ENCODE results near the gene RITA1.
"Not testable (repeated sequence)": the region's sequence is repeated elsewhere in the genome, so short reads cannot be mapped to it uniquely, and the experiment has no call there.

RITA1 gene

GRCh38 chr12:113203852-113204760 is 18.6 kb downstream of the RITA1 start:
- DNase-seq (ENCODE audit: low read depth), result no peak

GRCh38 chr12:113204804-113205203 is 19.3 kb downstream of the RITA1 start:
- DNase-seq (ENCODE audit: low read depth), result no peak

- not testable (repeated sequence) for DNase-seq (ENCODE audit: low read depth)
These were observed 21.3 kb downstream of the RITA1 start for GRCh38 chr12:113206802-113207201.

GRCh38 chr12:113207613-113208040 is 22.1 kb downstream of the RITA1 start:
- no peak for DNase-seq (ENCODE audit: low read depth)

- DNase-seq (ENCODE audit: low read depth), result no peak
These were observed 22.8 kb downstream of the RITA1 start for GRCh38 chr12:113208041-113208934.

GRCh38 chr12:113211160-113211559 is 25.6 kb downstream of the RITA1 start:
- no peak for DNase-seq (ENCODE audit: low read depth)

- DNase-seq (ENCODE audit: low read depth), result peak; percentile 98
These were observed 29.4 kb downstream of the RITA1 start for GRCh38 chr12:113214895-113215400.

- no peak for DNase-seq (ENCODE audit: low read depth)
These were observed 30.5 kb downstream of the RITA1 start for GRCh38 chr12:113216027-113216426.

GRCh38 chr12:113220593-113221180 is 35.2 kb downstream of the RITA1 start:
- DNase-seq (ENCODE audit: low read depth), result no peak

- peak; percentile 100 for DNase-seq (ENCODE audit: low read depth)
These were observed 35.9 kb downstream of the RITA1 start, which contains the start of gene TPCN1 for GRCh38 chr12:113221181-113221996. TSS of gene TPCN1 (plus strand) at chr12:113221464. CDS start at chr12:113226853, 5,389 bp downstream.

GRCh38 chr12:113221997-113222729 is 36.6 kb downstream of the RITA1 start:
- DNase-seq (ENCODE audit: low read depth), result no peak

- DNase-seq (ENCODE audit: low read depth), result peak; percentile 71
These were observed 37.4 kb downstream of the RITA1 start for GRCh38 chr12:113222730-113223531.

GRCh38 chr12:113224955-113225354 is 39.4 kb downstream of the RITA1 start:
- DNase-seq (ENCODE audit: low read depth), result no peak

GRCh38 chr12:113226696-113227568 is 41.4 kb downstream of the RITA1 start:
- no peak for DNase-seq (ENCODE audit: low read depth)

GRCh38 chr12:113227686-113228391 is 42.3 kb downstream of the RITA1 start:
- no peak for DNase-seq (ENCODE audit: low read depth)

- no peak for DNase-seq (ENCODE audit: low read depth)
These were observed 43.0 kb downstream of the RITA1 start for GRCh38 chr12:113228394-113229028.

All from non-pigmented ciliary epithelial cell (primary cell).